Adrenal gland (tissue), 12 donors: ENCODE measurements around the gene NBR1. TPM values are rescaled to one million over a fixed set of nuclear protein-coding genes. Genes with fewer than 3 reads are reported as not detected.

ENCODE experiments used
- DNase-seq, 7 donors: peaks; one replicate each; pipeline ENCODE4 v3.0.0-alpha.2; 2019 to 2020
- H3K27ac ChIP-seq, 5 donors: fragments of 200-600 bp; sonication (generic) in 4 of 5; 1 replicate in 3 of 5; 2 replicates in 2 of 5; pipeline versions ENCODE4 v1.5.1 to v1.8.0; 2016 to 2020; ENCODE audit warnings: mild to moderate bottlenecking in 1 of 5
- H3K27me3 ChIP-seq: fragments of 200-600 bp; 2 replicates; pipeline ENCODE4 v1.8.0; 2021
- H3K36me3 ChIP-seq, 2 donors: fragments of 200-600 bp; replicated peaks in 1 of 2; 1 replicate in 1 of 2; 2 replicates in 1 of 2; pipeline versions ENCODE4 v1.5.1 to v1.8.0; 2018 to 2022
- H3K4me1 ChIP-seq, 2 donors: fragments of 200-600 bp; replicated peaks in 1 of 2; 1 replicate in 1 of 2; 2 replicates in 1 of 2; pipeline versions ENCODE4 v1.5.1 to v1.8.0; 2018 to 2021
- H3K4me3 ChIP-seq, 4 donors: fragments of 200-600 bp; sonication (generic) in 3 of 4; one replicate each; pipeline ENCODE4 v1.5.1; 2016 to 2018
- H3K9me3 ChIP-seq, 3 donors: fragments of 200-600 bp; sonication (generic) in 1 of 3; replicated peaks in 1 of 3; 1 replicate in 2 of 3; 2 replicates in 1 of 3; pipeline versions ENCODE4 v1.5.1 to v1.8.0; 2016 to 2021
- CTCF ChIP-seq, 6 experiments: fragments of 450-650 bp in 4 of 6; fragments of 200-600 bp in 2 of 6; sonication (generic) in 1 of 6; IDR thresholded peaks; 1 replicate in 5 of 6; 2 replicates in 1 of 6; pipeline versions ENCODE4 v1.5.1 to v1.8.0; 2016 to 2021; ENCODE audit warnings: antibody characterized with exemption in 6 of 6, mild to moderate bottlenecking in 2 of 6, moderate library complexity in 1 of 6
- POLR2A ChIP-seq, 2 donors: fragments of 450-650 bp; IDR thresholded peaks; one replicate each; pipeline ENCODE4 v1.6.1; 2017; ENCODE audit warnings: antibody characterized with exemption in 2 of 2, mild to moderate bottlenecking in 2 of 2, moderate library complexity in 1 of 2
- WGBS, 4 donors: extraction: QIAGEN DNeasy Blood & Tissue Kit in 2 of 4; methylation state at CpG; one replicate each; pipeline versions ENCODE4 v1.1.5 to v1.1.7; 2013 to 2017; 5-methylcytosine and 5-hydroxymethylcytosine counted together
- intact Hi-C, 2 donors: fragments of 100-400 bp; cut with DNase I; formaldehyde crosslinking; loops; one replicate each; pipeline versions ENCODE4 v1.14.1 to v1.15.0; 2022 to 2023
- polyA plus RNA-seq, 3 donors: library from polyadenylated mRNA; stranded (reverse); fragments of 200-250 nt in 2 of 3; fragments of 350-450 nt in 1 of 3; fragmentation: Illumina TruSeq in 1 of 3; extraction: RNeasy Lipid Tissue Mini Kit (QIAGEN cat#74804) in 1 of 3; gene quantifications; one replicate each; pipeline ENCODE4 v1.2.3, GENCODE V29; 2013 to 2014
- total RNA-seq, 9 donors: library from RNA; depleted of rRNA in 4 of 9; stranded (reverse); fragments of >200 nt in 4 of 9; fragments of 120-200 nt in 1 of 9; fragmentation: NEBNext Ultra II Directional in 1 of 9; extraction: Animal tissue kit (Norgen Biotek cat#: 25700) in 1 of 9; gene quantifications; one replicate each; pipeline versions ENCODE4 v1.1.0 to v1.2.4, GENCODE V29; 2013 to 2023
- donor health status: healthy with polysubstance abuse.
- donor health status: Bipolar disorder and iron deficiency.
- donor health status: DM: yes; HTN: yes; CAD: no.
- donor health status: DM: no; HTN: no; CAD: no.
- donor health status: DM: no; HTN: no; CAD: no.
- donor health status: DM: yes; HTN: yes; CAD: no.

NBR1 gene
- total and polyA plus RNA-seq, 12 donors = 38.6 to 139 (median 106) TPM

GRCh38 chr17:43215341-43215740 lies 44.3 kb downstream of the NBR1 start:
- WGBS, 4 donors = 90 to 98% (median 92%) methylated on average over 3 of the region's 3 CpGs
- intact Hi-C loops = no loop called here
- Histone ChIP-seq H3K4me3 (no peak overlapping the region), H3K36me3 (peaks cover 0 to 19% of the 10 kb centered on the region in 2 donors), H3K27ac (no peak overlapping the region), H3K4me1 (peaks cover 6 to 16% of the 10 kb centered on the region in 2 donors), H3K9me3 (no peaks in the 10 kb centered on the region), H3K27me3 (no peaks in the 10 kb centered on the region)
- peak in 1 of 7 donors; percentile 15 for DNase-seq
- TF ChIP-seq CTCF (IDR thresholded peaks at IDR 0.05) = no peak
- TF ChIP-seq POLR2A (IDR thresholded peaks at IDR 0.05) = no peak

GRCh38 chr17:43216369-43216761 lies 45.4 kb downstream of the NBR1 start:
- no peak for TF ChIP-seq POLR2A (IDR thresholded peaks at IDR 0.05)
- intact Hi-C loops = no loop called here
- DNase-seq = peak in 2 of 7 donors; percentile 15 to 34
- H3K27me3 ChIP-seq = no peaks in the 10 kb centered on the region
- H3K4me1 ChIP-seq = peaks cover under 1 to 9% of the 10 kb centered on the region in 2 donors
- peaks cover 0 to 16% of the 10 kb centered on the region in 2 donors for H3K36me3 ChIP-seq
- H3K4me3 ChIP-seq = no peak overlapping the region
- 85 to 100% (median 93%) methylated on average over 4 of the region's 4 CpGs for WGBS, 4 donors
- no peak overlapping the region for H3K27ac ChIP-seq
- H3K9me3 ChIP-seq = no peaks in the 10 kb centered on the region

- Histone ChIP-seq H3K4me1 (peaks cover 0 to 7% of the 10 kb centered on the region in 2 donors), H3K36me3 (peaks cover 0 to 16% of the 10 kb centered on the region in 2 donors), H3K9me3 (no peaks in the 10 kb centered on the region), H3K27ac (no peak overlapping the region), H3K27me3 (no peaks in the 10 kb centered on the region), H3K4me3 (no peak overlapping the region)
- peak in 2 of 7 donors; percentile 10 to 25 for DNase-seq
- 75 to 95% (median 91%) methylated on average over 2 to 4 of the region's 4 CpGs for WGBS, 4 donors
- intact Hi-C loops = no loop called here
- TF ChIP-seq POLR2A (IDR thresholded peaks at IDR 0.05) (no peak), CTCF (IDR thresholded peaks at IDR 0.05) (no peak)
Measured at GRCh38 chr17:43216762-43217613, 46.0 kb downstream of the NBR1 start.

- intact Hi-C loops = no loop called here
- no peak for TF ChIP-seq CTCF (IDR thresholded peaks at IDR 0.05)
- TF ChIP-seq POLR2A (IDR thresholded peaks at IDR 0.05) = no peak
- no peaks in the 10 kb centered on the region for H3K9me3 ChIP-seq
- 83 to 98% (median 93%) methylated on average over 1 to 2 of the region's 2 CpGs for WGBS, 4 donors
- H3K4me1 ChIP-seq = peaks cover 0 to under 1% of the 10 kb centered on the region in 2 donors
- H3K27ac ChIP-seq = no peak overlapping the region
- H3K36me3 ChIP-seq = peaks cover 0 to 16% of the 10 kb centered on the region in 2 donors
- DNase-seq = peak in 2 of 7 donors; percentile 11 to 30
- no peak overlapping the region for H3K4me3 ChIP-seq
- H3K27me3 ChIP-seq = no peaks in the 10 kb centered on the region
Measured at GRCh38 chr17:43217614-43218087, 46.6 kb downstream of the NBR1 start.
